SK-N-SH treated with all-trans-retinoic acid at 6 μM for 48 hours (cell line): Measurements from ENCODE around the gene ANKIB1.

ENCODE experiments used
- ATAC-seq: fragments of 200-7000 bp; cut with Tn5 transposase; 3 replicates; pipeline ENCODE4 v1.9.1; 2020; ENCODE audit warnings: mild to moderate bottlenecking, moderate library complexity
- ARNTL ChIP-seq: fragments of 450-650 bp; formaldehyde crosslinking; IDR thresholded peaks from 2 replicates; pipeline ENCODE4 v1.5.0; 2020; ENCODE audit warnings: low read depth, mild to moderate bottlenecking, moderate library complexity, borderline replicate concordance
- BACH2 ChIP-seq: fragments of 250-450 bp; sonication (Bioruptor Pico); IDR thresholded peaks from 2 replicates; pipeline ENCODE4 v1.9.0; 2021; ENCODE audit warnings: mild to moderate bottlenecking, borderline replicate concordance
- CREB5 ChIP-seq: fragments of 250-450 bp; sonication (Bioruptor Pico); IDR thresholded peaks from 2 replicates; pipeline ENCODE4 v1.5.1; 2020; ENCODE audit warnings: low read depth, mild to moderate bottlenecking, moderate library complexity
- CSDC2 ChIP-seq: fragments of 250-450 bp; sonication (Bioruptor Pico); IDR thresholded peaks from 2 replicates; pipeline ENCODE4 v1.5.0; 2020; ENCODE audit warnings: mild to moderate bottlenecking, moderate library complexity
- CSRNP3 ChIP-seq: fragments of 250-450 bp; sonication (Bioruptor Pico); IDR thresholded peaks from 2 replicates; pipeline ENCODE4 v1.5.1; 2021; ENCODE audit warnings: mild to moderate bottlenecking, moderate library complexity
- ESRRG ChIP-seq: fragments of 250-450 bp; sonication (Bioruptor Pico); IDR thresholded peaks from 2 replicates; pipeline ENCODE4 v1.6.1; 2021; ENCODE audit warnings: mild to moderate bottlenecking
- GLIS3 ChIP-seq: fragments of 250-450 bp; sonication (Bioruptor Pico); IDR thresholded peaks from 2 replicates; pipeline ENCODE4 v1.5.0; 2020; ENCODE audit warnings: mild to moderate bottlenecking, moderate library complexity
- ISL1 ChIP-seq: fragments of 250-450 bp; sonication (Bioruptor Pico); IDR thresholded peaks from 2 replicates; pipeline ENCODE4 v2.1.2; 2022; ENCODE audit warnings: mild to moderate bottlenecking, moderate library complexity
- OSR1 ChIP-seq: fragments of 250-450 bp; sonication (Bioruptor Pico); IDR thresholded peaks from 2 replicates; pipeline ENCODE4 v1.8.0; 2022; ENCODE audit warnings: moderate library complexity, mild to moderate bottlenecking, inconsistent platforms
- PATZ1 ChIP-seq: fragments of 250-450 bp; sonication (Bioruptor Pico); IDR thresholded peaks from 2 replicates; pipeline ENCODE4 v1.8.0; 2020; ENCODE audit warnings: mild to moderate bottlenecking, moderate library complexity, borderline replicate concordance
- POU6F1 ChIP-seq: fragments of 250-450 bp; sonication (Bioruptor Pico); IDR thresholded peaks from 2 replicates; pipeline ENCODE4 v1.8.0; 2021; ENCODE audit warnings: low read depth, mild to moderate bottlenecking, moderate library complexity, borderline replicate concordance
- PPARA ChIP-seq: fragments of 250-450 bp; sonication (Bioruptor Pico); IDR thresholded peaks from 2 replicates; pipeline ENCODE4 v1.5.0; 2020; ENCODE audit warnings: mild to moderate bottlenecking, borderline replicate concordance
- RARB ChIP-seq: fragments of 250-450 bp; sonication (Bioruptor Pico); IDR thresholded peaks from 2 replicates; pipeline ENCODE4 v1.8.0; 2021; ENCODE audit warnings: mild to moderate bottlenecking, moderate library complexity
- TCF4 ChIP-seq: fragments of 250-450 bp; sonication (Bioruptor Pico); IDR thresholded peaks from 2 replicates; pipeline ENCODE4 v1.8.0; 2021; ENCODE audit warnings: mild to moderate bottlenecking, moderate library complexity, borderline replicate concordance
- TOX ChIP-seq: fragments of 250-450 bp; sonication (Bioruptor Pico); IDR thresholded peaks from 2 replicates; pipeline ENCODE4 v1.8.0; 2021; ENCODE audit warnings: mild to moderate bottlenecking, moderate library complexity, borderline replicate concordance
- TSHZ2 ChIP-seq: fragments of 250-450 bp; sonication (Bioruptor Pico); IDR thresholded peaks from 2 replicates; pipeline ENCODE4 v1.5.0; 2020; ENCODE audit warnings: mild to moderate bottlenecking, moderate library complexity
- ZC3H10 ChIP-seq: fragments of 250-450 bp; sonication (Bioruptor Pico); IDR thresholded peaks from 2 replicates; pipeline ENCODE4 v1.5.1; 2021; ENCODE audit warnings: mild to moderate bottlenecking, moderate library complexity
- ZFP3 ChIP-seq: fragments of 250-450 bp; sonication (Bioruptor Pico); IDR thresholded peaks from 2 replicates; pipeline ENCODE4 v1.5.0; 2020; ENCODE audit warnings: mild to moderate bottlenecking, moderate library complexity
- ZNF565 ChIP-seq: fragments of 450-650 bp; formaldehyde crosslinking; conservative IDR thresholded peaks from 2 replicates; pipeline ENCODE4 v1.5.0; 2020; ENCODE audit warnings: low read depth, mild to moderate bottlenecking, moderate library complexity
- ZNF70 ChIP-seq: fragments of 450-650 bp; formaldehyde crosslinking; IDR thresholded peaks from 2 replicates; pipeline ENCODE4 v1.5.0; 2020; ENCODE audit warnings: mild to moderate bottlenecking, moderate library complexity
- ZNF8 ChIP-seq: fragments of 450-650 bp; formaldehyde crosslinking; IDR thresholded peaks from 2 replicates; pipeline ENCODE4 v1.5.0; 2020; ENCODE audit warnings: mild to moderate bottlenecking, moderate library complexity

ANKIB1 gene

GRCh38 chr7:92330835-92331438 is 85.2 kb downstream of the ANKIB1 start:
- TF ChIP-seq OSR1 (CRISPR knock-in tag) (no peak), POU6F1 (CRISPR knock-in tag) (no peak), ZNF8 (no peak), CSDC2 (CRISPR knock-in tag) (no peak), ESRRG (CRISPR knock-in tag) (no peak), TOX (CRISPR knock-in tag) (no peak), ISL1 (CRISPR knock-in tag) (no peak), ARNTL (no peak), ZNF565 (CRISPR knock-in tag) (no peak)
- ATAC-seq: no peak

GRCh38 chr7:92331508-92331907 is 85.7 kb downstream of the ANKIB1 start:
- no peak for TF ChIP-seq PATZ1 (CRISPR knock-in tag)
- no peak for TF ChIP-seq GLIS3 (CRISPR knock-in tag)
- no peak for TF ChIP-seq ZFP3 (CRISPR knock-in tag)
- no peak for TF ChIP-seq ESRRG (CRISPR knock-in tag)
- TF ChIP-seq TSHZ2: no peak
- TF ChIP-seq CREB5 (CRISPR knock-in tag): no peak
- TF ChIP-seq RARB (CRISPR knock-in tag): no peak
- no peak for ATAC-seq

GRCh38 chr7:92332782-92333181 is 87.0 kb downstream of the ANKIB1 start:
- no peak for ATAC-seq
- no peak for TF ChIP-seq ZFP3 (CRISPR knock-in tag)
- TF ChIP-seq GLIS3 (CRISPR knock-in tag): no peak
- no peak for TF ChIP-seq ZNF70 (CRISPR knock-in tag)
- no peak for TF ChIP-seq TCF4
- no peak for TF ChIP-seq RARB (CRISPR knock-in tag)
- no peak for TF ChIP-seq BACH2 (CRISPR knock-in tag)
- no peak for TF ChIP-seq ZC3H10 (CRISPR knock-in tag)
- no peak for TF ChIP-seq POU6F1 (CRISPR knock-in tag)
- TF ChIP-seq PPARA (CRISPR knock-in tag): no peak
- TF ChIP-seq ESRRG (CRISPR knock-in tag): no peak
- TF ChIP-seq CSRNP3 (CRISPR knock-in tag): no peak
- TF ChIP-seq ZNF8: no peak
- no peak for TF ChIP-seq CSDC2 (CRISPR knock-in tag)
